Heart left ventricle (tissue), 13 donors: ENCODE results near the gene TRMU.

Experiments used
- CTCF ChIP-seq, 12 donors: fragments of 200-600 bp; sonication (generic) in 4 of 12; IDR thresholded peaks; one replicate each; pipeline versions ENCODE4 v1.5.0 to v1.8.0; 2018 to 2022; ENCODE audit warnings: antibody characterized with exemption in 12 of 12, mild to moderate bottlenecking in 5 of 12
- POLR2A ChIP-seq, 2 donors: fragments of 450-650 bp; IDR thresholded peaks; one replicate each; pipeline ENCODE4 v1.6.1; 2017; ENCODE audit warnings: antibody characterized with exemption in 2 of 2, mild to moderate bottlenecking in 2 of 2, moderate library complexity in 2 of 2
- donor health status: ischemic (EF 13 %, LVEDD 7.1; RV severe dilation, severe dysfunction).
- donor health status: DM: no; HTN: yes; CAD: no.
- donor health status: DM: no; HTN: no; CAD: no.
- donor health status: ischemic (EF 25% LVEDD 6.9; RV normal size, moderate dysfunction).
- donor health status: ischemic (EF 25% LVEDD 5.7; RV mildly dilated, moderate dysfunction).
- donor health status: ischemic (EF 35%, LVEDD 5.7; RV mildly dilated, moderate dysfunction).
- donor health status: nonischemic (EF 11% LVEDD 7.7; RV severe dilation, severe dysfunction).
- donor health status: DM: yes; HTN: yes; CAD: no.
- donor health status: PGD.
- donor health status: ischemic (EF 29% LVEDD 5.4; RV normal size, mild dysfunction).
- donor health status: nonischemic (EF 23%, LVEDD 6.1; RV moderate dilation, normal function).

DNA sequence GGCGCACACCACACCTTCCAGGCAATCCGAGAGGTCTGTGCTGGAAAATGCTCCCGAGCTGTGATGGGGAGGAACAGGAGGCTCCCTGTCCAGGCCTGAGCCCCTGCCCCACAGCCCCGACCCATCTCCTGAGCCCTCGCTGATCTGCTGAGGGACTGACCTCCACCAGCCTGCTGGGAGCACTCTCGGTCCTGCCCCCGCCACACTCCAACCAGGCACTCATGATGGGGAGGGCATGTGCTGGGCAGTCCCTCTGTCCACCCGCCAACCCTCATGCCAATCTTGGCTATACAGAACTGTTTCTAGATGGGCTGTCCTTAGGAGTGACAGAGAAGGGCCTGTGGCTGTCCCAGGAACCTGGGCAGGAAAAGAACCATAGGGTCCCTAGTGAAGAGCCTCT is 70.8 kb downstream of the TRMU start:
- TF ChIP-seq CTCF (IDR thresholded peaks at IDR 0.05), result no peak
- TF ChIP-seq POLR2A (IDR thresholded peaks at IDR 0.05), result no peak
